GM12878 (cell line): ENCODE results near the gene TDRD10. TPM values are rescaled to one million over a fixed set of nuclear protein-coding genes. Genes with fewer than 3 reads are reported as not detected.
A peak's percentile ranks its signal among the peaks of the same experiment; 100 is the strongest.

Experiments
- ATF3 ChIP-seq: IDR thresholded peaks from 2 replicates; pipeline ENCODE4 v1.6.1; 2011; ENCODE audit warnings: low read depth, mild to moderate bottlenecking, low read length, moderate library complexity, borderline replicate concordance; ENCODE audit errors: extremely low read depth
- ATF7 ChIP-seq: fragments of 450-650 bp; IDR thresholded peaks from 2 replicates; pipeline ENCODE4 v1.6.1; 2016; ENCODE audit warnings: low read depth, mild to moderate bottlenecking
- CHD2 ChIP-seq: IDR thresholded peaks from 2 replicates; pipeline ENCODE4 v1.6.1; 2011; ENCODE audit warnings: low read depth, low read length, improper control_type of control experiment, borderline replicate concordance
- EGR1 ChIP-seq, 2 experiments: IDR thresholded peaks; 1 replicate in 1 of 2; 2 replicates in 1 of 2; pipeline ENCODE4 v1.6.1; 2011 to 2012; ENCODE audit warnings: low read depth in 2 of 2, low read length in 2 of 2, borderline replicate concordance in 1 of 2, mild to moderate bottlenecking in 1 of 2, moderate library complexity in 1 of 2
- MAX ChIP-seq: IDR thresholded peaks from 2 replicates; pipeline ENCODE4 v1.6.1; 2012; ENCODE audit warnings: low read depth, low read length, improper control_type of control experiment
- PAX5 ChIP-seq: IDR thresholded peaks from 2 replicates; pipeline ENCODE4 v1.6.1; 2011; ENCODE audit warnings: low read depth, low read length, borderline replicate concordance
- SKIL ChIP-seq: fragments of 450-650 bp; IDR thresholded peaks from 2 replicates; pipeline ENCODE4 v1.6.1; 2017; ENCODE audit warnings: mild to moderate bottlenecking, low read depth, inconsistent platforms; ENCODE audit not compliant: poor library complexity, severe bottlenecking
- SMAD5 ChIP-seq: IDR thresholded peaks from 2 replicates; pipeline ENCODE4 v1.6.1; 2016; ENCODE audit warnings: antibody characterized with exemption, low read depth
- SP1 ChIP-seq: IDR thresholded peaks from one replicate; pipeline ENCODE4 v1.6.1; 2011; ENCODE audit warnings: low read depth, low read length
- USF2 ChIP-seq: IDR thresholded peaks from 2 replicates; pipeline ENCODE4 v1.6.1; 2011; ENCODE audit warnings: low read depth, low read length, improper control_type of control experiment, borderline replicate concordance
- ZBED1 ChIP-seq: IDR thresholded peaks from 2 replicates; pipeline ENCODE4 v1.6.1; 2016; ENCODE audit warnings: borderline replicate concordance
- polyA plus RNA-seq, 11 experiments: library from polyadenylated mRNA; depleted of rRNA in 4 of 11; unstranded in 6 of 11; stranded (reverse) in 5 of 11; fragments of >200 nt; fragmentation: Nextera tagmentation in 4 of 11; fragmentation: Illumina TruSeq in 1 of 11; extraction: Ambion mirVana in 4 of 11; extraction: Trizol in 1 of 11; gene quantifications; 1 replicate in 1 of 11; 2 replicates in 10 of 11; pipeline versions ENCODE4 v1.2.1 to v1.2.3, GENCODE V29; 2011 to 2016; ENCODE audit warnings: inconsistent platforms in 2 of 11, missing spikeins in 2 of 11, low read depth in 1 of 11
- total RNA-seq, 4 experiments: library from RNA; depleted of rRNA in 3 of 4; stranded (reverse); fragments of >200 nt in 3 of 4; fragmentation: Illumina TruSeq in 1 of 4; extraction: Trizol in 1 of 4; gene quantifications; 2 replicates each; pipeline versions ENCODE4 v1.2.1 to v1.2.3, GENCODE V29; 2013 to 2021

The TDRD10 gene
- total and polyA plus RNA-seq, 10 of the 15 experiments (the other 5 are each of a cell fraction or from before 2014, with no cell fraction given): not detected

- peak; percentile 100 for TF ChIP-seq ATF3
- TF ChIP-seq EGR1 (IDR thresholded peaks at IDR 0.05; ENCODE audit: borderline replicate concordance in 1 of 2, low read depth in 2 of 2, low read length in 2 of 2): peak; percentile 70 to 97; a peak in 2 of 3 replicates
- 0 out of 2 replicates have a peak, but pooled peaks have one; percentile 11 for TF ChIP-seq ZBED1
- peak; percentile 77 for TF ChIP-seq SP1
- 0 out of 2 replicates have a peak, but pooled peaks have one; percentile 8 for TF ChIP-seq PAX5
- no peak for TF ChIP-seq SKIL
- TF ChIP-seq USF2: peak; percentile 99
- TF ChIP-seq CHD2: peak; percentile 84
- peak; percentile 61 for TF ChIP-seq ATF7
- TF ChIP-seq MAX: peak; percentile 100
- peak; percentile 75; the same call in 1 of the 2 replicates for TF ChIP-seq SMAD5
These were observed 56.9 kb downstream of the TDRD10 start (continued) for GRCh38 chr1:154558720-154559465.
